NCI-H2029 treated with DMSO at 0.1 percent for 48 hours (cell line): ENCODE data around the gene ZBTB40.

Source experiments
- DNase-seq: peaks from one replicate; lab custom pipeline; 2025; lab: John Stamatoyannopoulos, UW

The ZBTB40 gene

DNA sequence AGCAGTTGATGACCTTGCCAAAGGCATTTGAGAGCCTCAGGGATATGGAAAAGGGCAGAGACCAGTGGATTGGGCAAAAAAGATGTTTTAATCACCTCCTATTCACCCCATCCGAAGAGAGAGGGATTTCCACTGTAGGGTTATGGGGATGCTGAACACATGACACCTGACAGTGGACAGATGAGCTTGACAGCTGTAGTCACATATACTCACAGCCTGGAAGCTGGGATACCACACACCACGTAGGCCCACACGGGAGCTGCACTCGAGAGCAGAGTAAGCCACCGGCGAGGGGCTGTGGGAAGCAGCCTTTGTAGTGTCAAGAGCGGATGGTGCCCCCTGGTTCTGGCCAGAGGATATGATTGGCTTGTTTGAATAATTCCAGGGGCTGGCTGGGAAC is 20.0 kb downstream of the ZBTB40 start:
- DNase-seq = no peak

DNA sequence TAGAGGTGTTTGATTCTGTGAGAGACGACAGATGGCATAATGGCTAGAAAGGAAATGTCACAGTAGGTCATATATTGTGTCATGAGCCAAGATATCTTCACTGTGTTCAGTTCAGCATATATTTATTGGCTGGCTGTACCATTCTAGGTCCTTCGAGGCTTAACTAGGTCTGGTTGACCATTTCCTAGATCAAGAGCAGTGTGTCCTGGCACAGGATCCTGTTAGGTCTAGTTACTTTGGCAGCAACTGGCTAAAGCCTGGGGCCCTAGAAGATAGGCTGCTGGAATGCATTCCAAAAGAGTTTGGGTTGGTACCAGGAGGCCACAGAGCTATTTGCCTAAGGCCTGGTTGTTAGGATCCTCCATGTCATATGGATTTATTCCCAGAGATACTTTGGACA is 20.9 kb downstream of the ZBTB40 start:
- DNase-seq = no peak

DNA sequence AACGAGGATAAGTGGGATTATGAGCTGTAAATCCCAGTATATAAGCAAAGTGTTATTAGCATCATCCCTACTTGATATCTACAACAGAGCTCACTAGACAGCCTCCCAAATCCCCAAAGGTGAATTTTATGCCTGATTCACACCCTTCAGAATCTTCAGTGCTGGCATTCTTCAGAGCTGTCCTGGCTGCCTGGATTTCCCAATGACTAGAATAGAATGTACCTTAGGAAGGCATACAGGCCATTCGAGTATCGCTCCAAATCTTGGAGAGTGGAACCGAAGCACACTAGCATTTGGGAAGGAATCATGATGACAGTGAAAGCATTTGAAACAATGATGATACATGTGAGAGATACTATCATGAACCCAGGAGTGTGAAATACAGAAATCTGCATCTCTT is 22.3 kb downstream of the ZBTB40 start:
- DNase-seq = no peak

DNA sequence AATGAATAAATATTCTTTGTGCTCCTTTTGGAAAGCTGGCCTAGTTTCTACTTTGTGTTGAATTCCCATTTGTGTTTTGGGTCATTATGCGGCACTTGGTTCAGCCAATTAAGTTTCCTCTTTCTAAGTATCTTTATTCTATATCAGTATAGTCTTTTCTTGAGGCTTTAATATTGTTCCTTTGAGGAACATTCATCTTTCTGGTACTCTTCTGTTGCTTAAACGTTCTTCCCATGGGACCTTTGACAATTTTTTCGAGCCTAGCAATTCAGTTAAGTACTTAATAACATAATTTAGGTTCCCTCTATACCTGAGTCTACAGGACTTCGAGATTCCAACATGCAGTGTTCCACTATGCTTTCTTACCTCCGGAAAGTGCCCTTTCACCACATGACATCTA is 24.9 kb downstream of the ZBTB40 start:
- no peak for DNase-seq

DNA sequence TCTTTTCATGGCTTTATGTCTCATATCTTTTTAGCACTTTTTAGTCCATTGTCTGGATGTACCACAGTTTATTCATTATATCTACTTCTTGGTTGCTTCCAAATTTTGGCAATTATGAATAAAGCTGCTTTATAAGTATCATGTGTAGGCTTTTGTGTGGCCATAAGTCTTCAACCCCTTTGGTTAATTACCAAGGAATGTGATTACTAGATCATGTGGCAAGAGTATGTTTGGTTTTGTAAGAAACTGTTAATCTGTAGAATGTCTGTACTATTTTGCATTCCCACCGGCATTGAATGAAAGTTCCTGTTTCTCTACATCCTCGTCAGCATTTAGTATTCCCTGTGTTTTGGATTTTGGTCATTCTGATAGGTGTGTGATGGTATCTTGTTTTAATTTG is 31.5 kb downstream of the ZBTB40 start:
- DNase-seq = no peak

DNA sequence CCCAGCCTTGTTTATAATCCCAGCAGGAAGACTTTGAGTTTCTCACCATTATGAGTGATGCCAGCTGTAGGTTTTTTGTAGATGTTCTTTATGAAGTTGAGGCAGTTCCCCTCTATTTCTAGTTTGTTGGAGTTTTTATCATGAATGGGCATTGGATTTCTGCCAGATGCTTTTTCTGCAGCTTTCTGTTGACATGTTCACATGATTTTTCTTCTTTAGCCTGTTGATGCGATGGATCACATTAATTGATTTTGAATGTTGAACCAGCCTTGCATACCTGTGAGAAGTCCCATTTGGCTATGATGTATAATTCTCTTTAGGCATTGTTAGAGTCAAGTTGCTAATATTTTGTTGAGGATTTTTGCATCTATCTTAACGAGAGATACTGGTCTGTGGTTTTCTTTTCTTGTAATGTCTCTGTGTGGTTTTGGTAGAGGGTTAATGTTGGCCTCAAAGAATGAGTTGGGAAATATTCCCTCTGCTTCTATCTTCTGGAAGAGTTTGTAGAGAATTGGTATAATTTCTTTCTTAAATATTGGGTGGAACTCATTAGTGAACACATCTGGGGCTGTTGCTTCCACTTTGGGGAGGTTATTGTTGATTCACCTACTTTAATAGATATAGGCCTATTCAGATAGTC is 33.2 kb downstream of the ZBTB40 start:
- no peak for DNase-seq

DNA sequence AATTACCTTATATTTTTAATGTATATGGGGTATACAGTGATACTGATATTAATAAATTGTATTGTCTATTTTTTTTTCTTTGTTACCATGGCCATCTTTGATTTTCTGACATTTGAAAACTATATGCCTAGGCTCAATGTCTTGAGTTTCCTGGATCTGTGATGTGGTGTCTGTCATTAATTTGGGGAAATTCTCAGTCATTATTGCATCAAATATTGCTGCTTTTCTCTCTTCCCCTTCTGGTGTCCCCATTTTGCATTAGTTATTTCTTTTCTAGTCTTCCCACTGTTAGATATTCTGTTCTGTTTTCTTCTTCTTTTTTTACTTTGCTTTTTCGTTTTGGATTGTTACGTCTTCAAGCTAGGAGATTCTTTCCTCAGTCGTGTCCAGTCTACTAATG is 33.8 kb downstream of the ZBTB40 start:
- DNase-seq = no peak

DNA sequence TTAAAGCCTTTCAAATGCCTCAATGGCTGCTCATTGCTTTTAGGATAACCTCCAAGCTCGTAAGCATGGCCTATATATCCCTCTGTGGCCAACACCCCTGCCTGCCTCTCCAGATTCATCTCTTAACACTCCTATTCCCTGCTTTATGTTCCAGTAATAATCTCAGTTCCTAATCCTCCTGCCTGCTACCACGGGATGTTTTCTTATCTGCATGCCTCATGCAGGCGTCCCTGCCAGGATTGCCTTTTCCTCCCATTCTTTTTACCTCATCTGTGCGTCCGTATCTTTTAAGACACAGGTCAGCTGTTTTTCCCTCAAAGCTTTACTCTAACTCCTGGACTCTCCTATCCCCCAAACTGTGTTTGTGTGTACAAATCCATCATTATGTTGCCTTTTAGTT is 36.1 kb downstream of the ZBTB40 start:
- no peak for DNase-seq

DNA sequence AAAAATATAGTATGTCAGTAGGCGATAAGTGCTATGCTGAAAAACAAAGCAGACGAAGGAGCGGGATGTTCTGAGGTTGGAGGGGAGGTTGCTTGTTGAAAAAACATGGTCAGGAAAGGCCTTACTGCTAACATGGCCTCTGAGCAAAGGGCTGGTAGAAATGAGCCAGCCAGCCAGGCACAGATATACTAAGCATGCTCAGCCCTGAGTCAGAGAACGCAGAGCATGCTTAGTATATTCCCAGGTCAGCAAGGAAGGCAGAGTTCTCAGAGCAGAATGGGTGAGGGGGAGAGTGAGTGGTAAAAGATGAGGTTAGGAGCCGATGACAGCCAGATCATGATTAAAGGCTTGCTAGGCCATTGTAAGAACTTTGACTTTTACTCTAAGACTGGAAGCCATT is 36.7 kb downstream of the ZBTB40 start:
- no peak for DNase-seq

DNA sequence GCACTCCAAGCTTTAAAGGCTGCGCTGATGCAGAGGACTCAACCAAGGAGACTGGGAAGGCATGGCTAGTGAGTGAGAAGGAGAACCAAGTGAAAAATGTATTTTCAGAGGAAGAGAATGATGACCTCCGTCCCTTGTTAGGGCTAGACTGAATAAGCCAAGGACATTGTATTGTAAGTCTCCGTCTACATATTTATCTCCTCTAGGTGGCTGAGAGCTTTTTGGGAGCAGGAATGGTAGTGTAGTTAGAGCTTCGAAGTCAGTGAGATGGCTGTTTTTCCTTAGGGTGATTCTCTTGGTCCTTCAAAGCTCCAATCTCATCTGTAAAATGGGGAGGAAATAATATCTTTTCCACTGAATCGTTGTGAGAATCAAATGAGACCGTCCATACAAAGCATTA is 37.6 kb downstream of the ZBTB40 start:
- DNase-seq = no peak

DNA sequence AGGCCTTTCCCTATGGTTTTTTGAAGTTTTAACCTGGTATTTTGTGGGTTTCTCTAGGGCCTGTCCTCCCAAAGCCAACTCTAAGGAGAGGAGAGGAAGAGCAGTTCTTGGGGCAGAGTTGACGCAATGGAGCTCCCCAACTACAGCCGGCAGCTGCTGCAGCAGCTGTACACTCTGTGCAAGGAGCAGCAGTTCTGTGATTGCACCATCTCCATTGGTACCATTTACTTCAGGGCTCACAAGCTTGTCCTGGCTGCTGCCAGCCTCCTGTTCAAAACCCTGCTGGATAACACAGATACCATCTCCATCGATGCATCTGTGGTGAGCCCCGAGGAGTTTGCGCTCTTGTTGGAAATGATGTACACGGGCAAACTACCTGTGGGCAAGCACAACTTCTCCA is 38.2 kb downstream of the ZBTB40 start:
- no peak for DNase-seq

DNA sequence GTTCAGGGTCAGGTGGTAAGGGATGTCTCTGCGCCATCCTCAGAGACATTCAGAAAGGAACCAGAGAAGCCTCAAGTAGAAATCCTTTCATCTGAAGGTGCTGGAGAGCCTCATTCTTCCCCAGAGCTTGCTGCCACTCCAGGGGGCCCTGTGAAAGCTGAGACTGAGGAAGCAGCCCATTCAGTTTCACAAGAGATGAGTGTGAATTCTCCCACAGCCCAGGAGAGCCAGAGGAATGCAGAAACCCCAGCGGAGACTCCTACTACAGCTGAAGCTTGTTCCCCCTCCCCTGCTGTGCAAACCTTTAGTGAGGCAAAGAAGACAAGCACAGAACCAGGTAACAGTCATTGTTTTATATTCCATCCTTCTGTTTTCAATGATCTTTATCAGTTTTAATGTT is 38.7 kb downstream of the ZBTB40 start:
- no peak for DNase-seq

DNA sequence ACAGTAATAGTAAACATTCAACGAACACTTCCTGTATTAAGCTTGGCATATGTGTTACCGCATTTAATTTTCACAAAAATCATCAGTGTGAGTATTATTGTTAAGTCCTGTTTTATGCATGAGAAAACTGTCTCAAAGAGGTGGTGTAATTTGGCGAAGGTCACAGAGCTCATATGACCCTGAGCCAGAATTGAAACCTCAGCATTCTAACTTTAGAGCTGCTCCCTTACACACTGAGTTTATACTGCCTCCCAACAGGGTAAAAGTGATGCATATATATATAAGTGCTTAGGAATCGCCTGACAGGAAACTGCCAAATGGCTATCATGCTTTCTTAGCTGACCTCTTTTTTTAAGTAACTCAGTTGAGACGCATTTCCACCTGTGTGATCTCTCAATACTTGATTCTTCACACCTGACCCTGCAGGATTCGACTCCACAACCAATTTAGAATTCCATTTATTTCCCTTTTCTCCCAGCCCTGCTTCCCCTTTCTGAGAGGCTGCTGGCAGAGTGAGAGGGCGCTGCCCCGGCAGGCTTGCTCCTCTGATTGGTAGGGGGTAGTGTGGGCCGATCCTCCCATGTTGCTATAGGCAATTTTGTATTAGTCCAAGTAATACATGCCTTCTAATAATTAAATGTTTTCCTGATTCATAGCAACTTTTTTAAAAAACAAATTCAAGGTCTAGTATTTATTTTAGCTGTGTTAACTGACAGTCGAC is 40.5 kb downstream of the ZBTB40 start:
- no peak for DNase-seq

DNA sequence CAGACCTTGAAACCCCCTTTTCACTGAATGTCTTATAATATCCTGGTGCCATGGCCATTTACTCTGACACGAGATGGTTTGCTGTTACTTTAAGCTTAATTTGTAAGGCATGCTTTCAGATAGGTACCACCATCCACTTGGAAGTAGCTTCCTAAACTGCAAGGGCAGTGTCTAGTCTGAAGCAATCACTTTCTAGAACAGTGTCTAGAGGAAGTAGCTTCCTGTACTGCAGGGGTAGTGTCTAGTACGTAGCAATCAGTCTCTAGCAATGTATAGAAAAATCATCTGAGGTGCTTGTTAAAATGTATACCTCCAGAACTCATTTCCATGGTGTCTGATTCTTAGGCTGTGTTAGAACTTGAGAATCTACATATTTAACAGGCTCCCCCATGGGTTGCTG is 42.5 kb downstream of the ZBTB40 start:
- DNase-seq = no peak

DNA sequence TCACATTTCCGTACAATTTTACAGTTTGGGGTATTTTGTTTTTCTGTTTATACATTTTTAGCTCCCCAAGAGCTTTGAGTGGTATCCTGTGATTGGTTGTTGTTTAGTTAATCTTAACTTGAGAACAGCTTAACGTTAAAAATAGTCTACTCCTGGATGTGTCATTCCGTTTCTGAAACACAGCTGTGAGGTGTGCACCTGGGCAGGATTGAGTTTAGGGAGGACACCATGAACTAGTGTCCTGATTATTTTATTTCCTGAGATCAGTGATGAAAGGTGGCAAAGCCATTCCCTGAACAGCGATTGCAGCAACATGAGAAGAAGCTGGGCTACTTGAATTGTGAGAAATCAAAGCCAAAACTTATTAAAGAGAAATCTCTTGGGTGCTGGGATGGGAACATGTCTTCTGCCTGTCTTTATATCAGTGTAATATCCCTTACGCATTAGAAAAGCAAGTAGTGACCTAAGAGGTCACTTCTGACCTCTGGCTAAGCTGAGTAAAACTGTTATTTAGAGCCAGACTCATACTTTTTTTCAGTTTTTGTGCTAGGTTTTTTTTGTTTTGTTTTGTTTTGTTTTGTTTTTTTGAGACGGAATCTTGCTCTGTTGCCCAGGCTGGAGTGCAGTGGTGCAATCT is 43.4 kb downstream of the ZBTB40 start:
- no peak for DNase-seq

DNA sequence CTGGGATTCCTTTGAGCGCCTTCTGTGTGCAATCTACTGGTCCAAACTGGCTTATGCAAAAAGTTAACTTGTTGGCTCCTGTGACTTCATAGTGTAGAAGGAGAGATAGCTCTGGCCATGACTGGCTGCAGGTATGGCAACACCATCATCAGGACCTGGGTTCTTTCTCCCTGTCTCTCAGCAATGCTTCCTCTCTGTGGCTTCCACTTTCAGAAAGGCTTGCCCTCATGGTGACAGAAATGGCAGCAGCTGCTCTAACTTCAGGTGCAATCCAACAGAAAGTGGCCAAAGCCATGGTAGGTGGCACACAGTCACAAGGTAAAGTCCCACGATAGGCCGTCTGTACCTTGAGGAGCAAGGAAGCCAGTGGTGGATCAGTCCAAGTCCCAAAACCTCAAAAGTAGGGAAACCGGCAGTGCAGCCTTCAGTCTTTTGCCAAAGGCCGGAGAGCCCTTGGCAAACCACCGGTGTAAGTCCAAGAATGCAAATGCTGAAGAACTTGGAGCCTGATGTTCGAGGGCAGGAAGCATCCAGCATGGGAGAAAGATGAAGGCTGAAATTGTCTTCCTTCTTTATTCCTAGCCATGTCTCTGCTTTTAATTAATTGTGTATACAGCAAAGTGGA is 45.0 kb downstream of the ZBTB40 start:
- DNase-seq = no peak

DNA sequence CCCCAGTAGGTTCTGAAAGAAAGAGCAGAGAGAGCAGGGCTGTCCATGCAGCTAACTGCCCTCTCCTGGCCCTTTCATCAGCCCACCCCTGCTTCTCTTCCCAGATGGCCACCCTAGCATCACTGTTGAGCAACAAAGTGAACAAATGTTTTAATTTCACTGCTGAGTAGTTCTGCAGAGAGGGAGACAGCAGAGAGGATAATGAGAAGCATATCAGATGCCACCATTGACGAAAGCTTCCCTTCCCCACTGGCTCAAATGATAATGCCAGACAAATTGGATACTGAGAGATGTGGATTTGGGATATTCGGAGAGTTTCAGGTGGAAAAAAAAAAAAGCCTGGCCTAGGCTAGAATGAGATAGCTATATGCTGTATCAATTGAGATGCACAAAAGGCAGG is 46.8 kb downstream of the ZBTB40 start:
- no peak for DNase-seq

DNA sequence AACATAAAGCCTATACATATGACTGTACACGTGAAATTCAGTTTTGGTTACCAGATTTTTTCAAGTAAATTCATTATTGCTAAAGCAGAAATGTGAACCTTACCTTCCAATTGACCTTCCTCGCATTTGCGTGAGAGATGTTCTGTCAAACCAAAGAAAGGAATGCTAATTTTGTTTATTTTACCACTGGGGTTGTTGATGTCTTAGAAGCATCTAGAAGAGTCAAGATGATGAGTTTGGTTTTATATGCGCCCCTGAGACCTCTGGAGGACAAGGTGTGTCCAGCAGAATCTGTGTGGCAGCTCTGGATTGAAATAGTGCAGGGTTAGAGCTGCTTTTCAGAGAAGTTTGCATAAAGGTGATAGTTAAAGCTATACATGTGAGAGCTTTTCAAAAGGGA is 48.4 kb downstream of the ZBTB40 start:
- no peak for DNase-seq

DNA sequence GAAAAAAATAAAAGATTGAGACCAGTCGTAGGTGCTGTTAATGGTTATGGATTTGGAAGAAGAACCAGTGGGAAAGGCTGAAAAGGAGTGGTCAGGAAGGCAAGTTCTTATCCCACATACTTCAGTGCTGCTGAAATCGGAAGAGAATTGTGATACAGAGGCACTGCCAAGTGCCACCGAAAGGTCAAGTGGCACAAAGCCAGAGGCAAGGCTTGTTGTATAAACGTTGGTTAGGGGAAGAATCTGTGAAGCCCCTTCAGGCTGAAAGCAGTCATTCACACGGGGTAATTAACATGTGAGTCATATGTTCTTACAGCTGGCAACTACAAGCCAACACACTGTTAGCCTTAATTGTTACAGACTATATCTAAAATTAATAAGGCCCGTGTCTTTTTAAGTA is 48.8 kb downstream of the ZBTB40 start:
- DNase-seq = peak; percentile 55

DNA sequence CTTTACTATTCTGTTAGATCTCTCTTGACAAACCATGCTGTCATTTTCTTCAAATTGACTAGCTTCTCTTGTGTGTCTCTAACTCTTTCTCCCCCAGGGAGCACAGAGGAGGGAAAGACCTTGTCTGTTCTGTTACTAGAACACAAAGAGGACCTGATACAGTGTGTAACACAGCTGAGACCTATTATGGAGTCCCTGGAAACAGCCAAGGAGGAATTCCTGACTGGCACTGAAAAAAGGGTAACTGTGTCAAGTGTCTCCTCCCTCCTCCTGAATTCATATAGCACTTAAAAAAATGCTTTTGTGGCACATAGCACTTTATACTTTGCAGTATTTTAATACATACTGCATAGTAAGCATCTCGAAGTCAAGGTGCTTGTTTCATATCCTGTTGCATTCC is 50.6 kb downstream of the ZBTB40 start:
- no peak for DNase-seq

DNA sequence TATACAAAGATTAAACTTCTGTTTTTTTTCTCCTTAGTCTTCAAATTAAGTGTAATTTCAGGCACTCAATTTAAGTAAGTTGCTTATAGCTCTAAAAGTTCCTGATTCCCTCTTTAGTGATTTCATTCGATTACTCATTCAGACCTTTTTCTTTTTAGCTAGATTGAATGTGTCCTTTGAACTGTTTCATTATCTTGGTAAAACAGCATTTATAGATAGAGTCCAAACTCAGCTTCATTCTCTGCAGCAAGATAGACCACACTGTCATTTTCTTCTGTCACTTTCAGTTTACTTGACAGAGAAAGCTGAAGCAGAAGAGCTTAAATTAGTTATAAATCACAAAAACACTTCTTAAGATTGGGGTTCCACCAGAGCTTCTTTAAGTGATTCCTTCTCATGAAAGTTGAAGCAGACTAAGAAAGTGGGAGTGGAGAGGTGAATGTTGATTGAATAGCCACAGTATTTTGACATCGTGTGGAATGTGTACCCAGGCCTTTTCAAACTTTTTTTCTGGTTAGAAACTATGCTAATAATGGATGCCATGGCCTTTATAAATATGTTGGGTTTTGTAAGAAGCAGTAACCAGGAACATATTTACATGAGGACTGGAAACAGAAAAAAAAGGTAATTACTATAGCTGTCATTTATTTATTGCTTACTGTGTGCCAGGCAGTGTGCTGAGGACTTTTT is 52.2 kb downstream of the ZBTB40 start:
- no peak for DNase-seq

DNA sequence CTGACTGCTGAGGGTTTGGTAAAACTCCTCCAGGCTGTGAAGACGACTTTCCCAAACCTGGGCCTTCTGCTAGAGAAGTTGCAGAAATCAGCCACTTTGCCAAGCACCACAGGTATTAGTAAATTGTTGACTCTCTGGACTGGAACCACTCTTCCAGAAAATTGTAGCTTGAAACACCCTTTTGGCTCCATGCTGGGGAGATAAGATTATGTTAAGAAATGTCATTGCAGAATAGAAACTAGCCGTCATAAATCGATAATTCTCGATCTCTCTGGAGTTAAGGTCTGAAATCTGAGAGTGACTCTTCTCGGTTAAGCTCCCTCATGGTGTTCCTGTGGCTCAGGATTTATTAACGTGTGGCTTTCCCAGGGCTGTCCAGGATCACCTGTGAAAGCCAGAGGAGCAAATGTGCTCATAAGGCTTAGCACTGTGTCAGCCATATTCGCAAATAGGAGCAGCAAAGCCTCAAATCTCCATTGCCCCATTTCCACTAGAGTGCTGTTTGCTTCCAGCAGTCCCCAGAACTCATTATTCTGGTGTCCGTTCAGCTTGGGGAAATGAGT is 54.6 kb downstream of the ZBTB40 start:
- no peak for DNase-seq
